GM12878 (cell line): ENCODE results near the gene SPATC1L. TPM values are rescaled to one million over a fixed set of nuclear protein-coding genes. Genes with fewer than 3 reads are reported as not detected.

Source experiments
- ATAC-seq: fragments of 200-7000 bp; cut with Tn5 transposase; 3 replicates; pipeline ENCODE4 v1.9.1; 2020; ENCODE audit warnings: mild to moderate bottlenecking, moderate library complexity
- BruUV-seq: library from RNA; stranded (reverse); fragments of 400-500 nt; replicated peaks from 2 replicates; lab custom pipeline; 2021; lab: Mats Ljungman, UMichigan
- CTCF ChIA-PET: fragments of 300-600 bp; sonication (Branson Sonifier 250); formaldehyde crosslinking; extraction: SDS; loops from one replicate; lab custom pipeline; 2021; ENCODE audit warnings: inconsistent platforms; lab: Yijun Ruan, JAX
- POLR2A ChIA-PET: fragments of 350-600 bp; formaldehyde crosslinking; extraction: SDS; loops from one replicate; lab custom pipeline; 2021; ENCODE audit warnings: inconsistent platforms; lab: Charles Lee
- RAD21 ChIA-PET: fragments of 300-600 bp; sonication (Branson Sonifier 250); formaldehyde crosslinking; loops from one replicate; lab custom pipeline; 2023; ENCODE audit warnings: antibody characterized with exemption; ENCODE audit not compliant: unreplicated experiment; lab: Charles Lee
- SMC1A ChIA-PET: fragments of 300-600 bp; sonication (Branson Sonifier 250); formaldehyde crosslinking; loops from one replicate; lab custom pipeline; 2023; ENCODE audit not compliant: unreplicated experiment, uncharacterized antibody; lab: Charles Lee
- DNase-seq: peaks from one replicate; pipeline ENCODE4 v3.0.0-alpha.2; 2011; ENCODE audit warnings: low read depth, low spot score
- FAIRE-seq: peaks from 3 replicates; lab custom pipeline; 2011; peaks lifted over from hg19 to GRCh38; lab: Jason Lieb, UNC
- H2AFZ ChIP-seq: 2 replicates; pipeline ENCODE4 v1.6.0; 2011; ENCODE audit warnings: low read depth, low read length, control low read depth; ENCODE audit not compliant: control insufficient read depth
- H3K27ac ChIP-seq: 2 replicates; pipeline ENCODE4 v1.5.1; 2011; ENCODE audit warnings: control low read depth; ENCODE audit not compliant: control insufficient read depth, insufficient read depth
- H3K27me3 ChIP-seq, 2 experiments: replicated peaks in 1 of 2; 2 replicates each; pipeline versions ENCODE4 v1.6.0 to v1.6.1; 2011; ENCODE audit warnings: low read length in 1 of 2; ENCODE audit not compliant: control insufficient read depth in 2 of 2, insufficient read depth in 2 of 2
- H3K36me3 ChIP-seq, 2 experiments: 2 replicates each; pipeline ENCODE4 v1.5.1; 2011; ENCODE audit warnings: low read length in 1 of 2; ENCODE audit not compliant: control insufficient read depth in 2 of 2, insufficient read depth in 2 of 2
- H3K4me1 ChIP-seq: 2 replicates; pipeline ENCODE4 v1.6.1; 2011; ENCODE audit warnings: mild to moderate bottlenecking, low read length, moderate library complexity, mixed read lengths; ENCODE audit not compliant: control insufficient read depth, insufficient read depth
- H3K4me2 ChIP-seq: 2 replicates; pipeline ENCODE4 v1.6.0; 2011; ENCODE audit warnings: control low read depth; ENCODE audit not compliant: control insufficient read depth, insufficient read depth
- H3K4me3 ChIP-seq: fragments of 200-600 bp; sonication (generic); 2 replicates; pipeline ENCODE4 v1.5.1; 2016
- H3K79me2 ChIP-seq: 2 replicates; pipeline ENCODE4 v1.6.0; 2011; ENCODE audit warnings: low read length; ENCODE audit not compliant: control insufficient read depth, insufficient read depth
- H3K9ac ChIP-seq: 2 replicates; pipeline ENCODE4 v1.8.0; 2011; ENCODE audit warnings: low read length, control low read depth, mixed read lengths; ENCODE audit not compliant: control insufficient read depth, insufficient read depth
- H3K9me3 ChIP-seq: replicated peaks from 3 replicates; pipeline ENCODE4 v1.5.1; 2011; ENCODE audit warnings: mild to moderate bottlenecking, low read length; ENCODE audit not compliant: control insufficient read depth, insufficient read depth
- H4K20me1 ChIP-seq: 2 replicates; pipeline ENCODE4 v1.6.0; 2011; ENCODE audit not compliant: control insufficient read depth, insufficient read depth
- CBFB ChIP-seq: IDR thresholded peaks from 2 replicates; pipeline ENCODE4 v1.6.1; 2016; ENCODE audit warnings: antibody characterized with exemption, low read depth
- EED ChIP-seq: sonication (generic); IDR thresholded peaks from 2 replicates; pipeline ENCODE4 v1.6.1; 2016; ENCODE audit warnings: antibody characterized with exemption, low read depth
- ESRRA ChIP-seq: IDR thresholded peaks from 2 replicates; pipeline ENCODE4 v1.6.1; 2012; ENCODE audit warnings: mild to moderate bottlenecking, low read length, improper control_type of control experiment
- FOXM1 ChIP-seq: IDR thresholded peaks from 2 replicates; pipeline ENCODE4 v1.6.1; 2012; ENCODE audit warnings: low read depth, mild to moderate bottlenecking, inconsistent platforms, low read length, moderate library complexity
- HDGF ChIP-seq: fragments of 450-650 bp; IDR thresholded peaks from 2 replicates; pipeline ENCODE4 v1.6.1; 2016; ENCODE audit warnings: antibody characterized with exemption
- POLR2AphosphoS2 ChIP-seq: IDR thresholded peaks from 2 replicates; pipeline ENCODE4 v1.6.1; 2011; ENCODE audit warnings: low read depth, mild to moderate bottlenecking, low read length, improper control_type of control experiment, moderate library complexity
- POLR2AphosphoS5 ChIP-seq: IDR thresholded peaks from 2 replicates; pipeline ENCODE4 v1.6.1; 2011; ENCODE audit warnings: mild to moderate bottlenecking, low read length, inconsistent platforms
- RBBP5 ChIP-seq: fragments of 200-600 bp; sonication (generic); conservative IDR thresholded peaks from 2 replicates; pipeline ENCODE4 v1.6.1; 2016
- SUZ12 ChIP-seq: fragments of 200-600 bp; sonication (generic); IDR thresholded peaks from one replicate; pipeline ENCODE4 v1.6.1; 2018; ENCODE audit warnings: antibody characterized with exemption, mild to moderate bottlenecking; ENCODE audit not compliant: unreplicated experiment
- TBL1XR1 ChIP-seq: IDR thresholded peaks from 2 replicates; pipeline ENCODE4 v1.6.1; 2012; ENCODE audit warnings: low read depth, low read length, improper control_type of control experiment
- YBX1 ChIP-seq: fragments of 450-650 bp; IDR thresholded peaks from 2 replicates; pipeline ENCODE4 v1.6.1; 2016; ENCODE audit warnings: antibody characterized with exemption
- ZBED1 ChIP-seq: IDR thresholded peaks from 2 replicates; pipeline ENCODE4 v1.6.1; 2016; ENCODE audit warnings: borderline replicate concordance
- WGBS: methylation state at CpG from one replicate; pipeline ENCODE4 v1.1.6; 2016; ENCODE audit warnings: low lambda C conversion rate; ENCODE audit not compliant: insufficient replicate concordance, insufficient coverage; ENCODE audit errors: missing lambda C conversion rate; 5-methylcytosine and 5-hydroxymethylcytosine counted together
- in situ Hi-C: fragments of 300-500 bp; cut with MboI; formaldehyde crosslinking; loops from 9 replicates; pipeline ENCODE4 v1.14.3; 2018; ENCODE audit warnings: mixed read lengths
- intact Hi-C: fragments of 100-400 bp; cut with micrococcal nuclease; formaldehyde crosslinking; loops from one replicate; pipeline ENCODE4 v1.14.2; 2022; ENCODE audit not compliant: unreplicated experiment
- polyA plus RNA-seq, 11 experiments: library from polyadenylated mRNA; depleted of rRNA in 4 of 11; unstranded in 6 of 11; stranded (reverse) in 5 of 11; fragments of >200 nt; fragmentation: Nextera tagmentation in 4 of 11; fragmentation: Illumina TruSeq in 1 of 11; extraction: Ambion mirVana in 4 of 11; extraction: Trizol in 1 of 11; gene quantifications; 1 replicate in 1 of 11; 2 replicates in 10 of 11; pipeline versions ENCODE4 v1.2.1 to v1.2.3, GENCODE V29; 2011 to 2016; ENCODE audit warnings: inconsistent platforms in 2 of 11, missing spikeins in 2 of 11, low read depth in 1 of 11
- total RNA-seq, 4 experiments: library from RNA; depleted of rRNA in 3 of 4; stranded (reverse); fragments of >200 nt in 3 of 4; fragmentation: Illumina TruSeq in 1 of 4; extraction: Trizol in 1 of 4; gene quantifications; 2 replicates each; pipeline versions ENCODE4 v1.2.1 to v1.2.3, GENCODE V29; 2013 to 2021
- TF ChIP-seq, protein P1 (sequence below): fragments of 450-650 bp; IDR thresholded peaks from 2 replicates; pipeline ENCODE4 v1.6.1; 2018; ENCODE audit warnings: borderline replicate concordance, mild to moderate bottlenecking; ENCODE audit not compliant: partially characterized antibody
- TF ChIP-seq, protein P2 (sequence below): IDR thresholded peaks from 2 replicates; pipeline ENCODE4 v1.6.1; 2011; ENCODE audit warnings: low read depth, low read length, improper control_type of control experiment, borderline replicate concordance
- TF ChIP-seq, protein P3 (sequence below): IDR thresholded peaks from 2 replicates; pipeline ENCODE4 v1.6.1; 2012; ENCODE audit warnings: mild to moderate bottlenecking, low read depth, low read length
- TF ChIP-seq, protein P4 (sequence below): IDR thresholded peaks from 2 replicates; pipeline ENCODE4 v1.6.1; 2011; ENCODE audit warnings: mild to moderate bottlenecking, low read depth, low read length, moderate library complexity; ENCODE audit not compliant: insufficient replicate concordance

SPATC1L gene
- total and polyA plus RNA-seq, 10 of the 15 experiments (the other 5 are each of a cell fraction or from before 2014, with no cell fraction given) = 1.4 to 16.0 (median 7.0) TPM; not detected in 2

DNA sequence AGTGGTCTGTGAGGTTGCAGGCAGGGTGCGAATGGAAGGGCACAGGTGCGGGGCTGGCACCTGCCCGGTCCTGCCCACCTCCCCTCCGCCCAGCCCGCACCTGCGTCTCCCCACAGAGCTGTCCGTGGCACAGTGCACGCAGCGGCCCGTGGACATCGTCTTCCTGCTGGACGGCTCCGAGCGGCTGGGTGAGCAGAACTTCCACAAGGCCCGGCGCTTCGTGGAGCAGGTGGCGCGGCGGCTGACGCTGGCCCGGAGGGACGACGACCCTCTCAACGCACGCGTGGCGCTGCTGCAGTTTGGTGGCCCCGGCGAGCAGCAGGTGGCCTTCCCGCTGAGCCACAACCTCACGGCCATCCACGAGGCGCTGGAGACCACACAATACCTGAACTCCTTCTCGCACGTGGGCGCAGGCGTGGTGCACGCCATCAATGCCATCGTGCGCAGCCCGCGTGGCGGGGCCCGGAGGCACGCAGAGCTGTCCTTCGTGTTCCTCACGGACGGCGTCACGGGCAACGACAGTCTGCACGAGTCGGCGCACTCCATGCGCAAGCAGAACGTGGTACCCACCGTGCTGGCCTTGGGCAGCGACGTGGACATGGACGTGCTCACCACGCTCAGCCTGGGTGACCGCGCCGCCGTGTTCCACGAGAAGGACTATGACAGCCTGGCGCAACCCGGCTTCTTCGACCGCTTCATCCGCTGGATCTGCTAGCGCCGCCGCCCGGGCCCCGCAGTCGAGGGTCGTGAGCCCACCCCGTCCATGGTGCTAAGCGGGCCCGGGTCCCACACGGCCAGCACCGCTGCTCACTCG lies 52.2 kb downstream of the SPATC1L start:
- Histone ChIP-seq H4K20me1 (no peaks in the 10 kb centered on the region), H3K79me2 (no peaks in the 10 kb centered on the region)
- no TSS peak for BruUV-seq
- TF ChIP-seq POLR2AphosphoS5 (no peak), EED (no peak), SUZ12 (no peak), POLR2AphosphoS2 (no peak), CBFB (no peak), HDGF (no peak), YBX1 (no peak), RBBP5 (no peak), FOXM1 (no peak), ZBED1 (no peak), ESRRA (no peak), TBL1XR1 (no peak)
- TF ChIP-seq, protein P1, sequence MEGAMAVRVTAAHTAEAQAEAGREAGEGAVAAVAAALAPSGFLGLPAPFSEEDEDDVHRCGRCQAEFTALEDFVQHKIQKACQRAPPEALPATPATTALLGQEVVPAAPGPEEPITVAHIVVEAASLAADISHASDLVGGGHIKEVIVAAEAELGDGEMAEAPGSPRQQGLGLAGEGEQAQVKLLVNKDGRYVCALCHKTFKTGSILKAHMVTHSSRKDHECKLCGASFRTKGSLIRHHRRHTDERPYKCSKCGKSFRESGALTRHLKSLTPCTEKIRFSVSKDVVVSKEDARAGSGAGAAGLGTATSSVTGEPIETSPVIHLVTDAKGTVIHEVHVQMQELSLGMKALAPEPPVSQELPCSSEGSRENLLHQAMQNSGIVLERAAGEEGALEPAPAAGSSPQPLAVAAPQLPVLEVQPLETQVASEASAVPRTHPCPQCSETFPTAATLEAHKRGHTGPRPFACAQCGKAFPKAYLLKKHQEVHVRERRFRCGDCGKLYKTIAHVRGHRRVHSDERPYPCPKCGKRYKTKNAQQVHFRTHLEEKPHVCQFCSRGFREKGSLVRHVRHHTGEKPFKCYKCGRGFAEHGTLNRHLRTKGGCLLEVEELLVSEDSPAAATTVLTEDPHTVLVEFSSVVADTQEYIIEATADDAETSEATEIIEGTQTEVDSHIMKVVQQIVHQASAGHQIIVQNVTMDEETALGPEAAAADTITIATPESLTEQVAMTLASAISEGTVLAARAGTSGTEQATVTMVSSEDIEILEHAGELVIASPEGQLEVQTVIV = no peak
- TF ChIP-seq, protein P2, sequence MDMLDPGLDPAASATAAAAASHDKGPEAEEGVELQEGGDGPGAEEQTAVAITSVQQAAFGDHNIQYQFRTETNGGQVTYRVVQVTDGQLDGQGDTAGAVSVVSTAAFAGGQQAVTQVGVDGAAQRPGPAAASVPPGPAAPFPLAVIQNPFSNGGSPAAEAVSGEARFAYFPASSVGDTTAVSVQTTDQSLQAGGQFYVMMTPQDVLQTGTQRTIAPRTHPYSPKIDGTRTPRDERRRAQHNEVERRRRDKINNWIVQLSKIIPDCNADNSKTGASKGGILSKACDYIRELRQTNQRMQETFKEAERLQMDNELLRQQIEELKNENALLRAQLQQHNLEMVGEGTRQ = no peak
- TF ChIP-seq, protein P3, sequence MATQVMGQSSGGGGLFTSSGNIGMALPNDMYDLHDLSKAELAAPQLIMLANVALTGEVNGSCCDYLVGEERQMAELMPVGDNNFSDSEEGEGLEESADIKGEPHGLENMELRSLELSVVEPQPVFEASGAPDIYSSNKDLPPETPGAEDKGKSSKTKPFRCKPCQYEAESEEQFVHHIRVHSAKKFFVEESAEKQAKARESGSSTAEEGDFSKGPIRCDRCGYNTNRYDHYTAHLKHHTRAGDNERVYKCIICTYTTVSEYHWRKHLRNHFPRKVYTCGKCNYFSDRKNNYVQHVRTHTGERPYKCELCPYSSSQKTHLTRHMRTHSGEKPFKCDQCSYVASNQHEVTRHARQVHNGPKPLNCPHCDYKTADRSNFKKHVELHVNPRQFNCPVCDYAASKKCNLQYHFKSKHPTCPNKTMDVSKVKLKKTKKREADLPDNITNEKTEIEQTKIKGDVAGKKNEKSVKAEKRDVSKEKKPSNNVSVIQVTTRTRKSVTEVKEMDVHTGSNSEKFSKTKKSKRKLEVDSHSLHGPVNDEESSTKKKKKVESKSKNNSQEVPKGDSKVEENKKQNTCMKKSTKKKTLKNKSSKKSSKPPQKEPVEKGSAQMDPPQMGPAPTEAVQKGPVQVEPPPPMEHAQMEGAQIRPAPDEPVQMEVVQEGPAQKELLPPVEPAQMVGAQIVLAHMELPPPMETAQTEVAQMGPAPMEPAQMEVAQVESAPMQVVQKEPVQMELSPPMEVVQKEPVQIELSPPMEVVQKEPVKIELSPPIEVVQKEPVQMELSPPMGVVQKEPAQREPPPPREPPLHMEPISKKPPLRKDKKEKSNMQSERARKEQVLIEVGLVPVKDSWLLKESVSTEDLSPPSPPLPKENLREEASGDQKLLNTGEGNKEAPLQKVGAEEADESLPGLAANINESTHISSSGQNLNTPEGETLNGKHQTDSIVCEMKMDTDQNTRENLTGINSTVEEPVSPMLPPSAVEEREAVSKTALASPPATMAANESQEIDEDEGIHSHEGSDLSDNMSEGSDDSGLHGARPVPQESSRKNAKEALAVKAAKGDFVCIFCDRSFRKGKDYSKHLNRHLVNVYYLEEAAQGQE = no peak
- TF ChIP-seq, protein P4, sequence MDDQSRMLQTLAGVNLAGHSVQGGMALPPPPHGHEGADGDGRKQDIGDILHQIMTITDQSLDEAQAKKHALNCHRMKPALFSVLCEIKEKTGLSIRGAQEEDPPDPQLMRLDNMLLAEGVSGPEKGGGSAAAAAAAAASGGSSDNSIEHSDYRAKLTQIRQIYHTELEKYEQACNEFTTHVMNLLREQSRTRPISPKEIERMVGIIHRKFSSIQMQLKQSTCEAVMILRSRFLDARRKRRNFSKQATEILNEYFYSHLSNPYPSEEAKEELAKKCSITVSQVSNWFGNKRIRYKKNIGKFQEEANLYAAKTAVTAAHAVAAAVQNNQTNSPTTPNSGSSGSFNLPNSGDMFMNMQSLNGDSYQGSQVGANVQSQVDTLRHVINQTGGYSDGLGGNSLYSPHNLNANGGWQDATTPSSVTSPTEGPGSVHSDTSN = no peak
- TF ChIP-seq, all 136 proteins: peak for 0
- in situ Hi-C loops = no loop called here
- ChIA-PET POLR2A (no interaction called here), CTCF (no interaction called here), SMC1A (no interaction called here), RAD21 (no interaction called here)
- no peaks in the 10 kb centered on the region; the same call in 2 of the 3 replicates for H3K9me3 ChIP-seq
- no peak overlapping the region for H3K9ac ChIP-seq
- H3K4me1 ChIP-seq = no peaks in the 10 kb centered on the region
- no peak overlapping the region for H2AFZ ChIP-seq
- WGBS = 86% methylated on average over 75 of the region's 85 CpGs
- no peak for DNase-seq
- intact Hi-C loops = no loop called here
- H3K27ac ChIP-seq = no peak overlapping the region
- H3K27me3 ChIP-seq = no peaks in the 10 kb centered on the region
- no peak for FAIRE-seq
- no peak overlapping the region for H3K4me3 ChIP-seq
- no peaks in the 10 kb centered on the region for H3K36me3 ChIP-seq
- no peak for ATAC-seq
- H3K4me2 ChIP-seq = no peak overlapping the region
